Ascending aorta (tissue), 2 donors: ENCODE data around the gene RASEF. TPM values are rescaled to one million over a fixed set of nuclear protein-coding genes. Genes with fewer than 3 reads are reported as not detected.

Experiments used
- DNase-seq, 2 donors: peaks; one replicate each; pipeline ENCODE4 v3.0.0-alpha.2; 2019; ENCODE audit warnings: low spot score in 2 of 2
- H3K27ac ChIP-seq, 2 donors: fragments of 200-600 bp; sonication (generic); one replicate each; pipeline ENCODE4 v1.5.1; 2016 to 2017; ENCODE audit warnings: mild to moderate bottlenecking in 1 of 2
- H3K27me3 ChIP-seq: fragments of 200-600 bp; sonication (generic); one replicate; pipeline ENCODE4 v1.5.1; 2017
- H3K36me3 ChIP-seq, 2 donors: fragments of 200-600 bp; sonication (generic); one replicate each; pipeline ENCODE4 v1.5.1; 2016
- H3K4me1 ChIP-seq, 2 donors: fragments of 200-600 bp; sonication (generic); one replicate each; pipeline ENCODE4 v1.5.1; 2016 to 2017; ENCODE audit warnings: mild to moderate bottlenecking in 1 of 2
- H3K4me3 ChIP-seq, 2 donors: fragments of 200-600 bp; sonication (generic); one replicate each; pipeline ENCODE4 v1.5.1; 2016 to 2017; ENCODE audit warnings: mild to moderate bottlenecking in 1 of 2
- H3K9me3 ChIP-seq, 2 donors: fragments of 200-600 bp; sonication (generic); one replicate each; pipeline ENCODE4 v1.5.1; 2016
- CTCF ChIP-seq, 3 experiments: fragments of 200-600 bp in 2 of 3; fragments of 450-650 bp in 1 of 3; sonication (generic) in 2 of 3; IDR thresholded peaks; one replicate each; pipeline ENCODE4 v1.5.1; 2016 to 2019; ENCODE audit warnings: antibody characterized with exemption in 3 of 3, mild to moderate bottlenecking in 1 of 3, moderate library complexity in 1 of 3
- intact Hi-C: fragments of 100-400 bp; cut with DNase I; formaldehyde crosslinking; loops from one replicate; pipeline ENCODE4 v1.15.1; 2023
- total RNA-seq: library from RNA; depleted of rRNA; stranded (reverse); fragments of >200 nt; gene quantifications from one replicate; pipeline ENCODE4 v1.1.0, GENCODE V29; 2016

The RASEF gene
- total RNA-seq, 1 donor from 2014 or later, result not detected

DNA sequence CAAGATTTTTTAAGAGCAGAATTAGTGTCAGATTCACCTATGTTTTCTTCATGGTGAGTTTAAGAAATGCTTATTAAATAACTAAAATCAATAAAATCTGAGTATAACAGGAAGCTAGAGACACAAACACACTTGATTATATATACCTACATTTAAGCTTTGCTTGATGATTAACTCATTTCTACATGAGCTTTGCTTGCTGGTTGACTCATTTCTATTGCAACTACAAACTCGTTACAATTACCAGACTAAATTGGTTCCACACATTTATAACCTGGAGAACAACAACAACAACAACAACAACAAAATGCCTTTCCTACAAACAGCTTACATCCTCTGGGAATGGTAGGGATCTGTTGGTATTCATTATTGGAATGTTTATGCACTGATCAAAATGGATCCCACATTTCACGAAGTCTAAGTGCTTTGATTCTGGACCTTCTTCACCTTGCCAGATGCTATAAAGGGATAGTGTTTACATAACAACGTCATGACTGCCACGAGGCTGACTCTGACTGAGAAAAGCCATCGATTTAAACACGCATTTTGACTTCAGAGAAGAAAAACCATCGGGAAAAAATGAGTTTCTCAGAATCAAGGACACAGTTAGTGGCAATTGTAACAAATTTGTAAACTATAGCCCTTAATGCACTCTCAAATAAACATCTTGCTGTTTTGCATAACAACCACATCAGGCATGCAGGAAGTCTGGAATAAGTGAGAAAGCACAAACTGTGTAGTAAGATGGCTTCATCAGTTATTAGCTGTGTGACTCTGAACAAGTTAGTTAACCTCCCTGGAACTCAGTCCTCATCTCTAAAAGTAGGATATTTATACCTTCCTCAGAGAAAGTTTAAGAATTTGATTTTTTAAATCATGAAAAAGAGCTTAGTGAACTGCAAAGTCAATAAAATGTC lies 49.8 kb downstream of the RASEF start:
- H3K27me3 ChIP-seq, result no peaks in the 10 kb centered on the region
- DNase-seq, result no peak
- H3K4me1 ChIP-seq, result no peaks in the 10 kb centered on the region
- H3K36me3 ChIP-seq, result no peaks in the 10 kb centered on the region
- H3K27ac ChIP-seq, result no peak overlapping the region
- TF ChIP-seq CTCF (IDR thresholded peaks at IDR 0.05), result no peak
- no peak overlapping the region for H3K4me3 ChIP-seq
- intact Hi-C loops, result no loop called here
- H3K9me3 ChIP-seq, result no peaks in the 10 kb centered on the region

DNA sequence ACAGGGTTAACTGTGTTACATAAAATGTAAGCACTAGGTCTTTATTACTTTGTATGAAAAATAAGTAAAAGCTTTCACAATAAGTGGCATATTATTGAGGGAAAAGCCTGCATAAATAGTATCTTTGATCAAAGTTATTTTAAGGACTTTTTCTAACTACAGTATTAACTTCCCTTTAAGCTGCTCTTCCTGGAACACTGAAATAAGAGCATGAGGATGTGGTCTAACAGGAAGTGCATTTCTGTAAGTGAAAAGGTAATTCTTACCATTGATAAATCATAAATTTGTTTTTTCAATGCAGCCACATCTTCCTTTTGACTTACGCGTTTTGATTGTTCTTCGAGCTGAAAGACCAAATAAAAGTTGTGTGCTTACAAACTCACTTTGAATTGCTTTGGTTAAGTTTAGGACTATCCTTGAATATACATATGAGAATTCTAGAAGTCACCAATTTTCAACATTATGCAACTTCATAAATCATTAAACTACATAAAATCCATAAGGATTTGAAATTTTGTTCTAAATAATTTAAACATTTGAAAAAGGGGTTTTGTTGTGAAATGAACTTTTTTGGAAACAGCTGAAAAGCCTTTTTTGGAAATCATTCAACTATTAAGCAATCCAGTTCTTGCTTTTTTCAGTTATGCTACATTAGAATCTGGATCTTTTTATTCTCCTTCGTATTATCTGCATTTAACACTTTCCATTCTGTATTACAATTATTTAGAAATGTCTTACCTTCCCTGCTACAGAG lies 50.6 kb downstream of the RASEF start:
- no peak for TF ChIP-seq CTCF (IDR thresholded peaks at IDR 0.05)
- Histone ChIP-seq H3K4me3 (no peak overlapping the region), H3K4me1 (no peaks in the 10 kb centered on the region), H3K27ac (no peak overlapping the region), H3K27me3 (no peaks in the 10 kb centered on the region), H3K9me3 (no peaks in the 10 kb centered on the region), H3K36me3 (no peaks in the 10 kb centered on the region)
- intact Hi-C loops, result no loop called here
- no peak for DNase-seq

DNA sequence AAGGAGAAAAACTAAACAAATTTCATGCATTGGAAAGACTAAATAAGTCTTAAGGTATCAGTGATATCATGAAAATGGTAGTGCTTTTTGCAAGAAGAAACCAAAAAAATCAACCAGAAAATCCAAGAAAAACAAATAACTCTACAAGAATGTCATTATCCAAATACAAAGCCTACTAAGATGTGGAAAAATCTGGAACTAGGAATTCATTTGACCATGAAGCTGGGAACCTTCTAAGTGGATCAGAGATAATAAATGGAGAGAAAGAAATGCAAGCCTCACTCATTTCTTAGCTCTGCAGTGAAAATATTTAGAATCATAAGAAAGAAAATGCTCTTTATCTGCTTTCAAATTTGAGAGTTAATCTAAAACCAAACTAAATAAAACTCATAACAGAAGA lies 51.3 kb downstream of the RASEF start:
- Histone ChIP-seq H3K36me3 (no peaks in the 10 kb centered on the region), H3K4me3 (no peak overlapping the region), H3K27ac (no peak overlapping the region), H3K27me3 (no peaks in the 10 kb centered on the region), H3K9me3 (no peaks in the 10 kb centered on the region), H3K4me1 (no peaks in the 10 kb centered on the region)
- intact Hi-C loops, result no loop called here
- no peak for TF ChIP-seq CTCF (IDR thresholded peaks at IDR 0.05)
- DNase-seq, result no peak

DNA sequence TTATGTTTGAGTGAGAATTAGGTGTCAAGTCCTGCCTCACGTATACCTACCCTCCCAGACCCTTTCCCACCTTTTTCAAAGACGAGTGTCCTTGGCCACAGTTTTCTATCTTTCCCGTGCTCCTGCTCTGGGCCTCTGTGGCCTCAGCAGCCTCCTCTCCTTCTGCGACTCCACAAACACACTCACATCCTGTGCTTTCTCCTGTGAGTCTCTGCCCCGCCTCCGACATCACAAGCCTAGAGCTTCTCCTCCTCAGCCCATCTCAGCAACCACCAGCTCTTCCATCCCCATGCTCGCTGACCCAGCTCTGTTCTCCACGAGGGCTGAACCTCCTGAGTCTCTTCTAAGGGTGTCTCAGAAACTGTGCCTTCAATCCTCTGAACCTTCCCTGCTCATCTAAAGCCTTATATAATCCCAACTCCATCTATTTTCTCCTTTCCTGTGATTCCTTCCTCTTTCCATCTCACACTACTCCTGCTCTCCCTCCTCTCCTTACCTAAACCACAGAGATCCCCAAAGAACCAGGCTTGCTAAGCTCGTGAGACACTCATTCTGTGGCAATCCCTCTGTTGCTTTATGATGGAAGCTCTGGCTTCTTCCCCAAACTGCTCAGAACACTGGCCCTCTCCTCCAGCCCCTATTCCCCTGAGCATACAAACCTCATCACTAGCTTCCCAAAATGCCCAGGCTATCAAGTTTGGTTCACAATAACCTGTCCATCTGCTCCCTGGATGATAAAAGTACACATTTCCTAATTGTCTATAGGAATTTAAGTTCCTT lies 55.2 kb downstream of the RASEF start:
- H3K27ac ChIP-seq, result no peak overlapping the region
- H3K4me1 ChIP-seq, result no peaks in the 10 kb centered on the region
- TF ChIP-seq CTCF (IDR thresholded peaks at IDR 0.05), result no peak
- no peak for DNase-seq
- H3K36me3 ChIP-seq, result no peaks in the 10 kb centered on the region
- H3K4me3 ChIP-seq, result no peak overlapping the region
- intact Hi-C loops, result no loop called here
- H3K9me3 ChIP-seq, result no peaks in the 10 kb centered on the region
- no peaks in the 10 kb centered on the region for H3K27me3 ChIP-seq

- H3K9me3 ChIP-seq, result no peaks in the 10 kb centered on the region
- intact Hi-C loops, result no loop called here
- H3K27ac ChIP-seq, result no peak overlapping the region
- H3K36me3 ChIP-seq, result no peaks in the 10 kb centered on the region
- H3K4me1 ChIP-seq, result no peaks in the 10 kb centered on the region
- no peaks in the 10 kb centered on the region for H3K27me3 ChIP-seq
- TF ChIP-seq CTCF (IDR thresholded peaks at IDR 0.05), result no peak
- no peak for DNase-seq
- H3K4me3 ChIP-seq, result no peak overlapping the region
Measured at GRCh38 chr9:83006378-83006777, 56.6 kb downstream of the RASEF start.
